ENCODE measurements around the gene HYAL1.
"Not testable (repeated sequence)": the region's sequence is repeated elsewhere in the genome, so short reads cannot be mapped to it uniquely, and the experiment has no call there.

The HYAL1 gene

GRCh38 chr3:50314342-50314741 is 11.0 kb upstream of the HYAL1 start:
- H3K79me1 ChIP-seq (ENCODE audit: low read length), result no peaks in the 10 kb centered on the region
- no peak overlapping the region for H4K8ac ChIP-seq (ENCODE audit: low read depth, low read length)
- no peak for DNase-seq
- H3K79me2 ChIP-seq (ENCODE audit: control insufficient read depth, insufficient read depth, low read length, poor library complexity), result no peaks in the 10 kb centered on the region
- no peak overlapping the region for H4K12ac ChIP-seq (ENCODE audit: low read depth, low read length)
- no peak overlapping the region for H3K23ac ChIP-seq (ENCODE audit: low read length)
- H3K27me3 ChIP-seq (ENCODE audit: insufficient read depth, low read length), result no peaks in the 10 kb centered on the region
- H3K4me3 ChIP-seq (ENCODE audit: low read depth, low read length), result no peak overlapping the region
- H3K36me3 ChIP-seq (ENCODE audit: control insufficient read depth in 1 of 2, insufficient read depth in 2 of 2, low read length in 2 of 2), result peaks cover 24% of the 10 kb centered on the region in 2 experiments
- H4K91ac ChIP-seq (ENCODE audit: low read depth, low read length), result no peak overlapping the region
- no peak overlapping the region for H2AFZ ChIP-seq (ENCODE audit: insufficient read depth, low read length, poor library complexity)
- WGBS (ENCODE audit: extremely low coverage, insufficient coverage, insufficient read length), result no CpG with 5 or more reads among the region's 3 CpGs
- no peak overlapping the region for H3K4ac ChIP-seq (ENCODE audit: low read depth, low read length)
- no peak overlapping the region for H2BK120ac ChIP-seq (ENCODE audit: insufficient read depth, low read length, poor library complexity)
- H3K18ac ChIP-seq (ENCODE audit: low read length), result no peak overlapping the region
- peaks cover 2% of the 10 kb centered on the region for H3K9me3 ChIP-seq (ENCODE audit: insufficient read depth, low read depth, low read length)
- no peak overlapping the region for H2BK12ac ChIP-seq (ENCODE audit: low read length)
- H3K27ac ChIP-seq (ENCODE audit: low read depth, low read length), result no peak overlapping the region
- no peak overlapping the region for H2BK5ac ChIP-seq (ENCODE audit: low read depth, low read length, poor library complexity)
- H3K4me1 ChIP-seq (ENCODE audit: control insufficient read depth in 1 of 2, insufficient read depth in 2 of 2, low read length in 2 of 2), result peaks cover 18 to 19% of the 10 kb centered on the region in 2 experiments
- H2AK5ac ChIP-seq (ENCODE audit: low read length), result no peak overlapping the region
- H3K9ac ChIP-seq (ENCODE audit: low read length), result no peak overlapping the region
- no peak overlapping the region for H3K14ac ChIP-seq (ENCODE audit: low read length)
- H3K4me2 ChIP-seq (ENCODE audit: low read length), result no peak overlapping the region

GRCh38 chr3:50312041-50312440 is 8.7 kb upstream of the HYAL1 start:
- H3K4me3 ChIP-seq (ENCODE audit: low read depth, low read length); H3K23ac ChIP-seq (ENCODE audit: low read length); H3K4ac ChIP-seq (ENCODE audit: low read depth, low read length); H3K27ac ChIP-seq (ENCODE audit: low read depth, low read length); DNase-seq; H2BK12ac ChIP-seq (ENCODE audit: low read length); H3K27me3 ChIP-seq (ENCODE audit: insufficient read depth, low read length); H2AFZ ChIP-seq (ENCODE audit: insufficient read depth, low read length, poor library complexity); H3K14ac ChIP-seq (ENCODE audit: low read length); H3K4me2 ChIP-seq (ENCODE audit: low read length); H3K18ac ChIP-seq (ENCODE audit: low read length); H3K9ac ChIP-seq (ENCODE audit: low read length); H4K8ac ChIP-seq (ENCODE audit: low read depth, low read length); H3K9me3 ChIP-seq (ENCODE audit: insufficient read depth, low read depth, low read length); H4K12ac ChIP-seq (ENCODE audit: low read depth, low read length); H3K4me1 ChIP-seq (ENCODE audit: control insufficient read depth in 1 of 2, insufficient read depth in 2 of 2, low read length in 2 of 2); H4K91ac ChIP-seq (ENCODE audit: low read depth, low read length); H3K79me2 ChIP-seq (ENCODE audit: control insufficient read depth, insufficient read depth, low read length, poor library complexity); H2BK120ac ChIP-seq (ENCODE audit: insufficient read depth, low read length, poor library complexity); H2AK5ac ChIP-seq (ENCODE audit: low read length); H2BK5ac ChIP-seq (ENCODE audit: low read depth, low read length, poor library complexity); H3K79me1 ChIP-seq (ENCODE audit: low read length); H3K36me3 ChIP-seq (ENCODE audit: control insufficient read depth in 1 of 2, insufficient read depth in 2 of 2, low read length in 2 of 2): not testable (repeated sequence)
- no CpG with 5 or more reads among the region's 32 CpGs for WGBS (ENCODE audit: extremely low coverage, insufficient coverage, insufficient read length)

GRCh38 chr3:50304601-50305000 is 1.2 kb upstream of the HYAL1 start:
- Histone ChIP-seq H3K9ac (ENCODE audit: low read length) (no peak overlapping the region), H3K27ac (ENCODE audit: low read depth, low read length) (no peak overlapping the region), H3K9me3 (ENCODE audit: insufficient read depth, low read depth, low read length) (peaks cover 11% of the 10 kb centered on the region), H3K18ac (ENCODE audit: low read length) (no peak overlapping the region), H3K4ac (ENCODE audit: low read depth, low read length) (no peak overlapping the region), H3K14ac (ENCODE audit: low read length) (no peak overlapping the region), H3K79me2 (ENCODE audit: control insufficient read depth, insufficient read depth, low read length, poor library complexity) (no peaks in the 10 kb centered on the region), H3K23ac (ENCODE audit: low read length) (no peak overlapping the region), H2AK5ac (ENCODE audit: low read length) (no peak overlapping the region), H2AFZ (ENCODE audit: insufficient read depth, low read length, poor library complexity) (no peak overlapping the region), H4K91ac (ENCODE audit: low read depth, low read length) (no peak overlapping the region), H3K4me1 (ENCODE audit: control insufficient read depth in 1 of 2, insufficient read depth in 2 of 2, low read length in 2 of 2) (peaks cover 15 to 19% of the 10 kb centered on the region in 2 experiments), H3K27me3 (ENCODE audit: insufficient read depth, low read length) (no peaks in the 10 kb centered on the region), H2BK5ac (ENCODE audit: low read depth, low read length, poor library complexity) (no peak overlapping the region), H4K8ac (ENCODE audit: low read depth, low read length) (no peak overlapping the region), H3K36me3 (ENCODE audit: control insufficient read depth in 1 of 2, insufficient read depth in 2 of 2, low read length in 2 of 2) (peaks cover 2 to 4% of the 10 kb centered on the region in 2 experiments), H4K12ac (ENCODE audit: low read depth, low read length) (no peak overlapping the region), H2BK12ac (ENCODE audit: low read length) (no peak overlapping the region), H3K79me1 (ENCODE audit: low read length) (peaks cover 16% of the 10 kb centered on the region), H2BK120ac (ENCODE audit: insufficient read depth, low read length, poor library complexity) (no peak overlapping the region), H3K4me3 (ENCODE audit: low read depth, low read length) (no peak overlapping the region), H3K4me2 (ENCODE audit: low read length) (no peak overlapping the region)
- no peak for DNase-seq

- Histone ChIP-seq H3K4ac (ENCODE audit: low read depth, low read length) (no peak overlapping the region), H3K27me3 (ENCODE audit: insufficient read depth, low read length) (no peaks in the 10 kb centered on the region), H3K79me2 (ENCODE audit: control insufficient read depth, insufficient read depth, low read length, poor library complexity) (peaks cover 3% of the 10 kb centered on the region), H2AFZ (ENCODE audit: insufficient read depth, low read length, poor library complexity) (no peak overlapping the region), H2BK12ac (ENCODE audit: low read length) (no peak overlapping the region), H3K4me2 (ENCODE audit: low read length) (no peak overlapping the region), H3K14ac (ENCODE audit: low read length) (no peak overlapping the region), H2BK5ac (ENCODE audit: low read depth, low read length, poor library complexity) (no peak overlapping the region), H2BK120ac (ENCODE audit: insufficient read depth, low read length, poor library complexity) (no peak overlapping the region), H3K9me3 (ENCODE audit: insufficient read depth, low read depth, low read length) (peaks cover 7% of the 10 kb centered on the region), H4K12ac (ENCODE audit: low read depth, low read length) (no peak overlapping the region), H4K91ac (ENCODE audit: low read depth, low read length) (no peak overlapping the region), H3K23ac (ENCODE audit: low read length) (no peak overlapping the region), H3K4me1 (ENCODE audit: control insufficient read depth in 1 of 2, insufficient read depth in 2 of 2, low read length in 2 of 2) (peaks cover 19 to 24% of the 10 kb centered on the region in 2 experiments), H3K4me3 (ENCODE audit: low read depth, low read length) (no peak overlapping the region), H3K9ac (ENCODE audit: low read length) (no peak overlapping the region), H3K36me3 (ENCODE audit: control insufficient read depth in 1 of 2, insufficient read depth in 2 of 2, low read length in 2 of 2) (no peaks in the 10 kb centered on the region), H2AK5ac (ENCODE audit: low read length) (peak overlapping the region; percentile 44), H3K27ac (ENCODE audit: low read depth, low read length) (no peak overlapping the region), H3K79me1 (ENCODE audit: low read length) (peaks cover 24% of the 10 kb centered on the region), H3K18ac (ENCODE audit: low read length) (no peak overlapping the region), H4K8ac (ENCODE audit: low read depth, low read length) (no peak overlapping the region)
- DNase-seq, result no peak
- WGBS (ENCODE audit: extremely low coverage, insufficient coverage, insufficient read length), result no CpG with 5 or more reads among the region's 32 CpGs
These were observed 1.0 kb downstream of the HYAL1 start for GRCh38 chr3:50302095-50303012.

All from trophoblast cell (in vitro differentiated cells and primary cell).